Testis (tissue), 3 donors: ENCODE data around the gene DYNC1I1. TPM values are rescaled to one million over a fixed set of nuclear protein-coding genes. Genes with fewer than 3 reads are reported as not detected.

Experiments
- DNase-seq: peaks from one replicate; pipeline ENCODE4 v3.0.0-alpha.2; 2019
- H3K27ac ChIP-seq, 2 donors: fragments of 200-600 bp; sonication (generic); one replicate each; pipeline ENCODE4 v1.5.1; 2019
- H3K27me3 ChIP-seq: fragments of 200-600 bp; sonication (generic); one replicate; pipeline ENCODE4 v1.5.1; 2019
- H3K36me3 ChIP-seq: fragments of 200-600 bp; sonication (generic); one replicate; pipeline ENCODE4 v1.5.1; 2017; ENCODE audit warnings: low read depth; ENCODE audit errors: missing control alignments
- H3K4me1 ChIP-seq: fragments of 200-600 bp; sonication (generic); one replicate; pipeline ENCODE4 v1.5.1; 2019
- H3K4me3 ChIP-seq, 2 donors: fragments of 200-600 bp; sonication (generic); one replicate each; pipeline ENCODE4 v1.5.1; 2017 to 2019
- H3K9me3 ChIP-seq: fragments of 200-600 bp; sonication (generic); one replicate; pipeline ENCODE4 v1.5.1; 2017
- POLR2A ChIP-seq: fragments of 450-650 bp; IDR thresholded peaks from one replicate; pipeline ENCODE4 v1.6.1; 2017; ENCODE audit warnings: antibody characterized with exemption, mild to moderate bottlenecking, moderate library complexity
- WGBS, 2 donors: methylation state at CpG; one replicate each; pipeline ENCODE4 v1.1.5; 2018; 5-methylcytosine and 5-hydroxymethylcytosine counted together
- intact Hi-C: fragments of 100-400 bp; cut with DNase I; formaldehyde crosslinking; loops from one replicate; pipeline ENCODE4 v1.15.1; 2023; ENCODE audit warnings: low total_unique reads
- polyA plus RNA-seq: library from polyadenylated mRNA; stranded (reverse); fragments of 350-450 nt; fragmentation: Illumina TruSeq; extraction: RNeasy Lipid Tissue Mini Kit (QIAGEN cat#74804); gene quantifications from one replicate; pipeline ENCODE4 v1.2.3, GENCODE V29; 2014; ENCODE audit warnings: low read depth, low replicate concordance; ENCODE audit not compliant: insufficient read depth
- total RNA-seq, 2 donors: library from RNA; depleted of rRNA; stranded (reverse); fragments of >200 nt; gene quantifications; one replicate each; pipeline ENCODE4 v1.2.3, GENCODE V29; 2016
- TF ChIP-seq, protein P1 (sequence below), 3 experiments: fragments of 450-650 bp in 2 of 3; fragments of 200-600 bp in 1 of 3; sonication (generic) in 1 of 3; IDR thresholded peaks; one replicate each; pipeline ENCODE4 v1.5.1; 2016 to 2019; ENCODE audit warnings: antibody characterized with exemption in 3 of 3, mild to moderate bottlenecking in 2 of 3, moderate library complexity in 1 of 3

The DYNC1I1 gene
- total and polyA plus RNA-seq, 3 donors from 2014 or later: 3.7 to 7.1 (median 5.0) TPM

DNA sequence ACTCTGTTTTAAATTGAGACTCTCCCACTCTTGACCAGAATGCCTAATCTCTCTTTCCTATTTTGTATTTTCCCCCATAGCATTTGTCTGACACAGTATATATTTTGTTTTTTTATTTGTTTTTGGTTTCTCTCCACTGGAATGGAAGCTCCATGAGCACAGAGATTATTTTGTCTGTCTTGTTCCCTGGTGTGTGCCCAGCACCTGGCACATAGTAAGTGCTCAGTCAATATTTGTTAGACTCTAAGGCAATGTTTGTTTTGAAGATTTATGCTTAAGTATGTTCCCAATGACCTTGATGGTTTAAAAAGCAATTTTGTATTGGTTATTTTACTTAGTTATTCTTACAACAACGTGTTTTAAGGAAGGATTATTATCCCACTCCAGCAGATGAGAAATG is 201.8 kb downstream of the DYNC1I1 start:
- H3K27ac ChIP-seq: no peak overlapping the region
- TF ChIP-seq, protein P1, sequence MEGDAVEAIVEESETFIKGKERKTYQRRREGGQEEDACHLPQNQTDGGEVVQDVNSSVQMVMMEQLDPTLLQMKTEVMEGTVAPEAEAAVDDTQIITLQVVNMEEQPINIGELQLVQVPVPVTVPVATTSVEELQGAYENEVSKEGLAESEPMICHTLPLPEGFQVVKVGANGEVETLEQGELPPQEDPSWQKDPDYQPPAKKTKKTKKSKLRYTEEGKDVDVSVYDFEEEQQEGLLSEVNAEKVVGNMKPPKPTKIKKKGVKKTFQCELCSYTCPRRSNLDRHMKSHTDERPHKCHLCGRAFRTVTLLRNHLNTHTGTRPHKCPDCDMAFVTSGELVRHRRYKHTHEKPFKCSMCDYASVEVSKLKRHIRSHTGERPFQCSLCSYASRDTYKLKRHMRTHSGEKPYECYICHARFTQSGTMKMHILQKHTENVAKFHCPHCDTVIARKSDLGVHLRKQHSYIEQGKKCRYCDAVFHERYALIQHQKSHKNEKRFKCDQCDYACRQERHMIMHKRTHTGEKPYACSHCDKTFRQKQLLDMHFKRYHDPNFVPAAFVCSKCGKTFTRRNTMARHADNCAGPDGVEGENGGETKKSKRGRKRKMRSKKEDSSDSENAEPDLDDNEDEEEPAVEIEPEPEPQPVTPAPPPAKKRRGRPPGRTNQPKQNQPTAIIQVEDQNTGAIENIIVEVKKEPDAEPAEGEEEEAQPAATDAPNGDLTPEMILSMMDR (IDR thresholded peaks at IDR 0.05): no peak
- TF ChIP-seq POLR2A: no peak
- H3K4me3 ChIP-seq: no peak overlapping the region
- no peaks in the 10 kb centered on the region for H3K36me3 ChIP-seq
- no peaks in the 10 kb centered on the region for H3K27me3 ChIP-seq
- peaks cover 17% of the 10 kb centered on the region for H3K4me1 ChIP-seq
- no peak for DNase-seq
- intact Hi-C loops: no loop called here
- H3K9me3 ChIP-seq: no peaks in the 10 kb centered on the region
- WGBS, 2 donors: 0 to 14% methylated on average over 1 of the region's 1 CpG

DNA sequence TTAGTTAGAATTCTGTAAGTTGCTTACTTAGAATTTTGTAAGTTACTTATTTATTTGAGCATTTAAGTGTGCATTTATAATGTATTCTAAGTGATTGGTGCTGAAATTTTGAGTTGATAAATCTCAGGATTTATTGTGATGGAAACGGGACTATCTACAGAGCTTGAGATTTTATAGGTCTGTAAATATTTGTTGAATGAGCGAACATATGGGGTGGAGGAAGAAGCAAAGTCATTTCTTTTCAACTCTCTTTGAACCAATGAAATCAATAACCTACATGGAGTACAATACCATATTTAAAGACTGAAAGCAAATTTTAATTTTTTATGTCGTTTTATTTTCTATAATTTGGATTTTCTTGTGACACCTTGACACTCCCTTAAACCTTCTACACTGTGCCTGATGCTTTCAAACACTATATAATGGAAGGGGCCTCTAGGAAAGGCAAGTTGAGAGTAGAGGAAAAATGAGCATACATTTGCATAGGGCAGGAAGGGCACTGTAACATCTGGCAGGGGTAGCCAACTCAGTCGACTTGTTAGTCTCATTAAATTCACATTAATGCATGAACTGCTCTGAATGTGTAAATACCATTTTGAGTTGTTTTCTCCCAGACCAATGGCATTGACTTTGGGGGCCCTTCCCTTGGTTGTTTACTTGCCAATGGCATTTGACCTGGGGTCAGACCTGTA is 204.2 kb downstream of the DYNC1I1 start:
- intact Hi-C loops: no loop called here
- TF ChIP-seq, protein P1 (IDR thresholded peaks at IDR 0.05): no peak
- TF ChIP-seq POLR2A: no peak
- Histone ChIP-seq H3K27me3 (no peaks in the 10 kb centered on the region), H3K4me3 (no peak overlapping the region), H3K36me3 (no peaks in the 10 kb centered on the region), H3K27ac (no peak overlapping the region), H3K4me1 (peaks cover 17% of the 10 kb centered on the region), H3K9me3 (no peaks in the 10 kb centered on the region)
- 75 to 85% methylated on average over 4 of the region's 4 CpGs for WGBS, 2 donors
- DNase-seq: no peak

GRCh38 chr7:95977994-95978393 is 205.6 kb downstream of the DYNC1I1 start:
- Histone ChIP-seq H3K4me3 (no peak overlapping the region), H3K27me3 (no peaks in the 10 kb centered on the region), H3K27ac (no peak overlapping the region), H3K36me3 (no peaks in the 10 kb centered on the region), H3K4me1 (peaks cover 15% of the 10 kb centered on the region), H3K9me3 (no peaks in the 10 kb centered on the region)
- intact Hi-C loops: no loop called here
- TF ChIP-seq POLR2A: no peak
- TF ChIP-seq, protein P1 (IDR thresholded peaks at IDR 0.05): no peak
- no peak for DNase-seq
- 51 to 67% methylated on average over 1 of the region's 1 CpG for WGBS, 2 donors

DNA sequence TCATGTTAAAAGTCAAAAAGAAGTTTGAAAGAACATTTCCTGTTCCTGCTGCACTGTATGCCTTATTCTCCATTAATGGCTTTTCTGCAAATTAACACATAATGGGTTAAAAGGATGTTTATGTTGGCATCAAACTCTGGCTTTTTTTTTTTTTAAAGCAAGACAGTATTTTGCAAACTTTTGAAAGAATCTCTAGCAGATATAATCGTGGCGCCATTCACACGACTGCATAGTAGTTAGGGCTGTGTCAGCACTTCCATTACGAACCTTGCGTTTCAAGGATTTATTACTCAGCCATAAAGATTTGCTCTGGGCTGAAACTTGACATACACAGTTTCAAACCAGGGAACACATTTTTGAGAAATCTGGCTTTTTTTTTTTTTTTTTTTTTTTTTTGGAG is 207.8 kb downstream of the DYNC1I1 start:
- WGBS, 2 donors: 42 to 54% methylated on average over 5 of the region's 5 CpGs
- intact Hi-C loops: no loop called here
- TF ChIP-seq, protein P1 (IDR thresholded peaks at IDR 0.05): no peak
- no peak for TF ChIP-seq POLR2A
- DNase-seq: no peak
- Histone ChIP-seq H3K4me1 (peaks cover 11% of the 10 kb centered on the region), H3K27me3 (no peaks in the 10 kb centered on the region), H3K27ac (no peak overlapping the region), H3K36me3 (no peaks in the 10 kb centered on the region), H3K9me3 (no peaks in the 10 kb centered on the region), H3K4me3 (no peak overlapping the region)

- DNase-seq: no peak
- no peaks in the 10 kb centered on the region for H3K9me3 ChIP-seq
- H3K36me3 ChIP-seq: no peaks in the 10 kb centered on the region
- no peaks in the 10 kb centered on the region for H3K27me3 ChIP-seq
- TF ChIP-seq POLR2A: no peak
- TF ChIP-seq, protein P1 (IDR thresholded peaks at IDR 0.05): no peak
- no peak overlapping the region for H3K4me3 ChIP-seq
- 53 to 63% methylated on average over 1 of the region's 1 CpG for WGBS, 2 donors
- H3K27ac ChIP-seq: no peak overlapping the region
- intact Hi-C loops: no loop called here
- peaks cover 5% of the 10 kb centered on the region for H3K4me1 ChIP-seq
Measured at GRCh38 chr7:95980706-95981105, 208.4 kb downstream of the DYNC1I1 start.
